ENCODE results near the gene SIRPB1. TPM values are rescaled to one million over a fixed set of nuclear protein-coding genes. Genes with fewer than 3 reads are reported as not detected.

SIRPB1 gene
- total and polyA plus RNA-seq, 10 of the 15 experiments (the other 5 are each of a cell fraction or from before 2014, with no cell fraction given): 3.4 to 33.8 (median 14.1) TPM

DNA sequence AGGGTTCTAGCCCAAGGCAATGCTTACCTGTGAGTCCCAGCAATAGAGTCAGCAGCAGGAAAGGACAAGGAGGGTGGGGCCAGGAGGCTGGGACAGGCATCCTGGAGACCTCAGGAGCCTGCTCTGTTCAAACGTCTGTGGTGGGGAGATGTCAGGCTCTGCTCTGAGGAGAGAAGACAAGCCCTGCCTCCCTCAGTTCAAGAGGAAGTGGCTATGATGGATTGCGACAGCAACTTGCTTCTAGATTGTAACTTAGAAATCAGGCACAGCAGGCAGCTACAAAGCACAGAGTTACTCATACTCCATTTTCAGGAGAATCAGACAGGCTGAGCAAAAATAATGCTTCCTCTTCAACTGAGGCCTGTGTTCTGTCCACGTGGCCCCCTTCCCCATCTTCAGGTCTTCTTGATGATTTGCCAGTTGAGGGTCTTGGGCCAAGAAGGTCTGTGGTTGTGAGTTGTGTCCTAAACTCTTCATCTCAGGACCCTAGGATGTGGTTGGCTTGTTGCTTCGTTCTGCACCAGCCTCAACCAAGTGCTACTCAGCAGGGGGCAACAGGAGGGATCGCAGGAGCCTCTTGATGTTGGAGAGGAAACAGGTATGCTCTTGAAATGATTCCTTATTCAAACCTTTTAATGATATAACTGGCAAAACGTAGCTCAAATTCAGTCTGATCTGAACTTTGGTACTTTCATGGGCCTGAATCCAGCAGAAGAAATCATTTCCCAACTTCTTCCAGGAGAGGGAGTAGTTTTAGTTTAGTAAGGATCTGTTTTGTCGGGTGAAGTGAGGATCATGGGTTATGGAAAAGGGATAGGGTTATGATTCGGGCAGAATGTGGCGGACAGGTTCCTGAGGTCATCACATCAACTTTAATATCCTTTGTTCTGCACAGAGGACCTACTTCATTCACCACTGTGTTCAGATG lies 31.0 kb downstream of the SIRPB1 start (continued):
- TF ChIP-seq ATF7 (IDR thresholded peaks at IDR 0.05; ENCODE audit: low read depth): no peak
- TF ChIP-seq STAT3 (IDR thresholded peaks at IDR 0.05; ENCODE audit: low read depth, low read length): no peak
- TF ChIP-seq MTA3 (IDR thresholded peaks at IDR 0.05; ENCODE audit: borderline replicate concordance, low read length): no peak

DNA sequence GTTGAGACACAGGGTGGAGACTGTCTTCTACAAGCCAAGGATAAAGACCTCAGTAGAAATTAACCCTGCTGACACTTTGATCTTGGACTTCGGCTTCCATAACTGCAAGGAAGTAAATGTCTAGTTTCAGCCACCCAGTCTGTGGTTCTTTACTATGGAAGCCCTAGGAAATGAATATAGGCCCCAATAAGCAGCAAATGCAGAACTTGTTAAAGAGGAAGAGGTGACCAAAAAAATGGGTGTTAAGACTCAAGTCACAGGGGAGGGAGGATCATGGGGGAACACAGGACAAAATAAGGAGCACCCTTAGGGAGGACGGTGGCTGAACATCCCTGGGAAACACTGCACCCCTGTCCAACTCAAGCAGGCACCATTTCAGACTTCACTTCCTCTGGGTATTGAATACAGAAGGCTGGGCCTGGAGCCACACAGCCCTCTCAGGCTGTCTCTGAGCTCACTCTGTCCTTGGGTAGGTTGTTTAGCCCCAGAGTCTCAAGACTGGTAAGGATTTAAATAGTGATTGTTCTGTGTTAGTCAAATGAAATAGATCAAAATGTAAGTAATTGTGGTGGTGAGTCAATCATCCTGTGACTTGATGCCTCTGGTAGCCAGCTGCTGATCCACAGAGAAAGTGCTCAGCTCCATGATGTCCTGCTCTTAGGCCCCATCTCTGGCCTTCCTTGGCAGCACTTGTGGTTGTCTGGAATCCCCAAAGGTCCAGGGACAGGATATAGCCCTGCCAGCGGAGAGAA lies 31.9 kb downstream of the SIRPB1 start:
- Histone ChIP-seq H3K4me2 (ENCODE audit: control insufficient read depth, insufficient read depth) (no peak overlapping the region), H3K9me3 (replicated peaks; ENCODE audit: control insufficient read depth, insufficient read depth, low read length) (no peaks in the 10 kb centered on the region), H3K4me3 (no peak overlapping the region), H3K4me1 (ENCODE audit: control insufficient read depth, insufficient read depth, low read length) (no peaks in the 10 kb centered on the region), H3K27ac (ENCODE audit: control insufficient read depth, insufficient read depth) (no peak overlapping the region), H3K79me2 (ENCODE audit: control insufficient read depth, insufficient read depth, low read length) (no peaks in the 10 kb centered on the region), H3K27me3 (replicated peaks in 1 of 2; ENCODE audit: control insufficient read depth in 2 of 2, insufficient read depth in 2 of 2, low read length in 1 of 2) (no peaks in the 10 kb centered on the region), H2AFZ (ENCODE audit: control insufficient read depth, low read depth, low read length) (no peak overlapping the region), H3K9ac (ENCODE audit: control insufficient read depth, insufficient read depth, low read length) (no peak overlapping the region), H3K36me3 (ENCODE audit: control insufficient read depth in 2 of 2, insufficient read depth in 2 of 2, low read length in 1 of 2) (no peaks in the 10 kb centered on the region), H4K20me1 (ENCODE audit: control insufficient read depth, insufficient read depth) (no peaks in the 10 kb centered on the region)
- ChIA-PET CTCF (no interaction called here), SMC1A (ENCODE audit: uncharacterized antibody, unreplicated experiment) (no interaction called here), RAD21 (ENCODE audit: unreplicated experiment) (interaction anchor here (1.3 kb wide), 1 partner anchor 147 kb away, joined by 4 read pairs; no protein-coding TSS in a partner anchor), POLR2A (no interaction called here)
- TF ChIP-seq SMAD1 (IDR thresholded peaks at IDR 0.05; ENCODE audit: low read depth, partially characterized antibody) (no peak), BCL11A (IDR thresholded peaks at IDR 0.05; ENCODE audit: low read depth, low read length) (no peak)
- BruUV-seq (replicated peaks): no TSS peak
- DNase-seq (ENCODE audit: low read depth, low spot score) (no peak), FAIRE-seq (no peak), ATAC-seq (no peak)
- WGBS (ENCODE audit: insufficient coverage, insufficient replicate concordance, low lambda C conversion rate, missing lambda C conversion rate): 0% methylated on average over 2 of the region's 3 CpGs
- intact Hi-C loops (cut with micrococcal nuclease; ENCODE audit: unreplicated experiment) (no loop called here), in situ Hi-C loops (cut with MboI) (no loop called here)
